OCI-LY3 (cell line): Measurements from ENCODE around the gene FGF19.

Experiments
- CTCF ChIP-seq: fragments of 200-600, 300-600 bp; sonication (generic); IDR thresholded peaks from 2 replicates; pipeline ENCODE4 v1.5.1; 2014; ENCODE audit warnings: antibody characterized with exemption, low read length, low read depth
- EZH2phosphoT487 ChIP-seq: fragments of 200-600 bp; shearing (Covaris generic); IDR thresholded peaks from 2 replicates; pipeline ENCODE4 v1.6.1; 2018; ENCODE audit warnings: antibody characterized with exemption, mixed run types, low read depth

GRCh38 chr11:69731110-69731509 is 27.3 kb upstream of the FGF19 start:
- TF ChIP-seq CTCF, result no peak
- no peak for TF ChIP-seq EZH2phosphoT487
